PC-9 (cell line): ENCODE data around the gene CCDC194.

Experiments used
- EZH2 ChIP-seq: fragments of 200-600 bp; sonication (generic); IDR thresholded peaks from 2 replicates; pipeline ENCODE4 v1.8.0; 2017; ENCODE audit warnings: antibody characterized with exemption, low read depth
- TF ChIP-seq, protein P1 (sequence below): fragments of 200-600 bp; sonication (generic); conservative IDR thresholded peaks from 2 replicates; pipeline ENCODE4 v1.6.1; 2017; ENCODE audit warnings: mixed run types, antibody characterized with exemption, mild to moderate bottlenecking, moderate library complexity

DNA sequence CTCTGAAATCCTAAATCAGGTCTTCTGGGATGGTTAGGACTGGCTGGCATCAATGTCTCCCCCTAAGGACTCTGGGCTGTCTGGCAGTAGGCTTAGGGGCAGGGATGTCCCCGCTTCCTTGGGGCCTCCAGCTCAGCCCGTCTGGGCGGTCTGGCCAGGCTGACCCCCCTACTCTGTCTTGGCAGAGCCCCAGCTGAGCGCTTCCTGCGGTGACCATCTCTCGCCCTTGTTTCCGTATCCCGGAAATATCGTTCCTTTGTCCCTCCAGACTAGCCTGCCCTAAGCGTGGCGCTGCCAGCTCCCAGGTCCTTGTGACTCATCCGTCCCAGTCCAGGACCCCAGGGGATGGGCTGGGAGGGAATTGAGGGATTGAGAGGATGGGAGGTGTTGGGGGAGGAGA, 45.3 kb downstream of the CCDC194 start:
- TF ChIP-seq, protein P1, sequence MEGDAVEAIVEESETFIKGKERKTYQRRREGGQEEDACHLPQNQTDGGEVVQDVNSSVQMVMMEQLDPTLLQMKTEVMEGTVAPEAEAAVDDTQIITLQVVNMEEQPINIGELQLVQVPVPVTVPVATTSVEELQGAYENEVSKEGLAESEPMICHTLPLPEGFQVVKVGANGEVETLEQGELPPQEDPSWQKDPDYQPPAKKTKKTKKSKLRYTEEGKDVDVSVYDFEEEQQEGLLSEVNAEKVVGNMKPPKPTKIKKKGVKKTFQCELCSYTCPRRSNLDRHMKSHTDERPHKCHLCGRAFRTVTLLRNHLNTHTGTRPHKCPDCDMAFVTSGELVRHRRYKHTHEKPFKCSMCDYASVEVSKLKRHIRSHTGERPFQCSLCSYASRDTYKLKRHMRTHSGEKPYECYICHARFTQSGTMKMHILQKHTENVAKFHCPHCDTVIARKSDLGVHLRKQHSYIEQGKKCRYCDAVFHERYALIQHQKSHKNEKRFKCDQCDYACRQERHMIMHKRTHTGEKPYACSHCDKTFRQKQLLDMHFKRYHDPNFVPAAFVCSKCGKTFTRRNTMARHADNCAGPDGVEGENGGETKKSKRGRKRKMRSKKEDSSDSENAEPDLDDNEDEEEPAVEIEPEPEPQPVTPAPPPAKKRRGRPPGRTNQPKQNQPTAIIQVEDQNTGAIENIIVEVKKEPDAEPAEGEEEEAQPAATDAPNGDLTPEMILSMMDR = no peak
- TF ChIP-seq EZH2 = no peak
